Bone marrow (tissue), 2 donors: ENCODE results near the gene ZDHHC1.
"Not testable (repeated sequence)": the region's sequence is repeated elsewhere in the genome, so short reads cannot be mapped to it uniquely, and the experiment has no call there.

Source experiments
- DNase-seq, 2 donors: peaks; one replicate each; lab custom pipeline; 2025; lab: John Stamatoyannopoulos, UW

Gene ZDHHC1

DNA sequence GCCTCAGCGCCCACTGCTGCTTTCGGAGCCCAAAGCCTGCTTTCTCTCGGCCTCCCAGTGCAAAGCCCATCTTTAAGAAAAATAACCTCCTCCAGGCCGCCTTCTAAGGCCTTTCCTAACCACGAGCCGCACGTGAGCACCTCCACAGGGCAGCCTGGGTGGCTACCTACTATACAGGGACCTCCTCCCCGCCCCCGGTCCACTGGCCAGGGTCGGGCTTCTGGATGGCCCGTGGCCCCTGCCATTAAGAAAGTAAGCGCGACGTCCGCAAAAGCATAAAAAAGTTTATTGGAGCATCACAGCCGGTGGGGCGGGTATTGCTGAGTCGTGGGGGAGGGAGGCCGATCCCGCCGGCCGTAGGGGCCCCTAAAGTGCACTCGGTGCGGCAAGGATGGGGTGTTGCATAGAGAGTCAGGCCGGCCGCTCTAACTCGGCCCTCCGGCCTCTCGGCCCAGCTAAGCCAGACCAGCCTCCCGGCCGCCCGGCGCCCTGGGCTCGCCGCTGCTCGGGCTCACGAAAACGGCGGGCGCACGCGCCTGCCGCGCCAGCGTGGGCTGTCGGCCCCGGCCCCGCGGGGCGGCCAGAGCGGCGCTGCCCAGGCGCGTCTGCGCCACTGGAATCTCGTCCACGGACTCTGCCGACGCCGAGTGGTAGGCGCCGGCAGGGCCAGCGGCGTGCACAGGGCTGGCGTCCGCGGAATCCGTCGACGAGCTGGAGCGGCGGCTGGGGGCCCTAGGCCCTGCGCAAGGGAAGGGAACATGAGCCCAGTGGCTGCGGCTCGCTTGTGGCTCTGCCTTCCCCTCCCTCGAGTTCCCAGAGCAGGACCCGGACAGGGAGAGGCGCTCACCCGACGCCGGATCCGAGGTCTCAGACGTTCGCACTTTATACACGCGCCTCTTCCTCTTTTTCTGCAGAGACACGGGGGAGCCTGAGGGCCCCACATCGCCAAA lies 21.8 kb downstream of the ZDHHC1 start:
- peak; percentile 21 to 61 for DNase-seq

DNA sequence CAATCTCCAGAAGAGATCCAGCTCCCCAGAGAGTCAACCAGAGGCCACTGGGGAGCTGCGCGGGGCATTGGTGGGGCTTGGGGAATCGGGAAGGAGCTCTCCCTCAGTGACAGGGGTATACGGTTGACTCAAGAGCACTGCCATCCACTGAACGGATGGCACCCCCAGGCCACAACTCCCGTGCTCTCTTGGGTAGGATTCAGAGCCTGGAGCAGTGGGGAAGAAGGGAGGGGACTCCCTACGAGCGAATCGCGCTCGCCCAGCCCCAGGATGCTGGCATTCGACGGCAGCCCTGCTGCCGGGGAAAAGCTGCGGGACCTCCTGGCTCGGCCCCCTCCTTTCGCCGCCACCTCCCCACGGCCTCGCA lies 22.5 kb downstream of the ZDHHC1 start:
- no peak for DNase-seq

DNA sequence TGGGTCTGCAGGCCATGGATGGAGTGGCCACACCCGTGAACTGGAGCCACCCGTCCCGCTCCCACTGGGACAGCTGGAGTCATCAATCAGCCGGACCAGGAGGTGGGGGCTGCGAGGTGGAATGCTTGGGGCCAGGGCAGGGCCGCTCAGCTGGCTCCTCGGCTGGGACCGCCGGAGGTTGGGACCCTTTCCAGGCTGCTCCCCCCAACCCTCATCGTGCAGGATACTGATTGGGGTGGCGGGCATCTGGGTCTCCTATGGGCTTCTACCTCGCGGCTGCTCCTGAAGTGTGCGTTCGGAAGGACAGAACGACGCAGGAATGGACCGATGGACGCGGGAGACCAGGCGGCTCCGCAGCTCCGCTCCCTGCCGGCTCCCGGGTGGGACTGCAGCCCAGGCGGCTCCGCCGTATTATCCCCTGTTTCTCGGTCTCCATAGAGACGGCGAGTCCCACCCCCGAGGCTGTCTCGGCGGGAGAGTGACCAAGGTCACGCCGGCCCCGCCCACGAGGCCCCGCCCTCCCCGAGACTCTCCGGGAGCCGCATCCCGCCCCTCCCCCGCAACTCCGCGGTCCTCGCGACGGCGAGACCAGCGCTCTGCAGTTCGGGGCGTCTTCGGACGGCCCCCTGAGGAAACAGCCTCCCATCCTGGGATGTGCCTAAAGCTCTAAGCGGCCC lies 23.0 kb downstream of the ZDHHC1 start, which contains the start of gene TPPP3:
TPPP3 (minus strand) TSS at position 388 of the 677 bp plus-strand sequence. CDS start 2,387 bp downstream, outside the sequence.
- DNase-seq: peak in 1 of 2 donors; percentile 23

DNA sequence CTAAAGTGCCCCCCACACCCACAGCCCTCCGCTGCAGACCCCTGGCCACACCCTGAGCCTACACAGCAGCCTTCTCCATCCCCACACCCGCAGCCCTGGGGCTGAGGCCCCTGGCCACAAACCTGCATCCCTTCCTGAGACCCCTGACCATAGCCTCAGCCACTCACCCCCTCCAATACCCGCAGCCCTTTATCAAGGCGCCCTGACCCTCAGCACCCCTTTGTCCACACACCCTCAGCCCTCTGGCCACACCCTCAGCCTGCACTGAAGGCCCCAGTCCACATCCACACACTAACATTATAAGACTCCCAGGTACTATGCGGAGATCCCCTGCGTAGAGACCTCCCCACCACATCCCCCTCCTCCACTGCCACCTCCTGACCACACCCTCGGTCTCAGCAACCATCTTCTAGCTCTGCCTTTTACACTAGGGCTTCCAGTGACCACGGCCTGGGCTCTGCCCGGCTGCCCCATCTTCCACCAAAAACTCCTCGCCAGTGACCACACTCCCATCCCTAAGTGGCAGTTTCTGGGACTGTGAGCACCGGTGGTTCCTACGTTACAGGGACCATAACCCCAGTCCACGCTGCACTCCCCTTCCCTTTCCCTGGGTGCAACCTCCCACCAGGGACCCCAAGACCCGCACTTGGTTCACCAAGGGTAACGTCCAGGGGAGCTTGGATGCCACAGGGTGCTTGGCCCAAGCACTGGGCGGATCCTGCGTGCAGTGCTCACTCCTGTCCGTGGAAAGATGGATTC lies 23.8 kb downstream of the ZDHHC1 start:
- DNase-seq: no peak

DNA sequence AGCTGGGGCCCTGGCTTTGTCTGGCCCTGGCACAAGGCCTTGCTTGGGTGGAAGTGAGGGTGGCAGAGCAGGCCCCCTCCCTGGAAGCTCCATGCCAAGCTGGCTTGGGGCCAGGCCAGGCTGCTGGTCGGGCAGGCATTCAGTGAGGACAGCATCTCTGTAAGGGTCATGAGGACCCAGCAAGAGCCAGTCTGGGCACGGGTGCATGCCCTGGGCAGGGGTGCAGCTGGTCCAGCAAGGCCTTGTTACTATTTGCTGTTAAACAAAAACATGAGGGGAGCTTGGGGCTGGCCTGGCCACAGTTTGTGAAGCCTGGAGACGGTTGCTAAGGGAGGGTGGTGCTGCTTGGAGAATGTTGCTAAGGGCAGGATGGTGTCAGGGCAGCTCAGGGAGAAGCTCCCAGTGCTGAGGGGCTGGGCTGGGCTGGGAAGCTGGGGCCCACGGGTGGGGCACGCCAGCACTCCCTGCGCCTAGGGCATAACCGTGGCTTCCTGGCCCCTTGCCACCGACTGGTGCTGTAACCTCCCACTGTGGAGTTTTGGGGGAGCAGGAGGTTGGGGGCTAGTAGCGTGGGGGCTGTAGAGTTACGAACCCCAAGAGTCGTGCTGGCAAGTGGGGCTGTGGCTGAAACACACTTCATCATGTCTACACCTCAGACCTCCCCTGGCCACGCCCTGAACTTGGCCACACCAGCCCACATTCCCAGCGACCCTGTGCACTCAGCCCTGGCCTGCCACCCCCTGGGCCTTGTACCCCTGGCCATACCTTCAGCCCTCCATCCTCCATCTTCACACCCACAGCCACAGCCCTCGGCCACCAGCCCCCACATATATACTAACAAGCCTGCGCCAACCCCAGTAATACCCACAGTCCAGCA lies 24.6 kb downstream of the ZDHHC1 start:
- no peak for DNase-seq

DNA sequence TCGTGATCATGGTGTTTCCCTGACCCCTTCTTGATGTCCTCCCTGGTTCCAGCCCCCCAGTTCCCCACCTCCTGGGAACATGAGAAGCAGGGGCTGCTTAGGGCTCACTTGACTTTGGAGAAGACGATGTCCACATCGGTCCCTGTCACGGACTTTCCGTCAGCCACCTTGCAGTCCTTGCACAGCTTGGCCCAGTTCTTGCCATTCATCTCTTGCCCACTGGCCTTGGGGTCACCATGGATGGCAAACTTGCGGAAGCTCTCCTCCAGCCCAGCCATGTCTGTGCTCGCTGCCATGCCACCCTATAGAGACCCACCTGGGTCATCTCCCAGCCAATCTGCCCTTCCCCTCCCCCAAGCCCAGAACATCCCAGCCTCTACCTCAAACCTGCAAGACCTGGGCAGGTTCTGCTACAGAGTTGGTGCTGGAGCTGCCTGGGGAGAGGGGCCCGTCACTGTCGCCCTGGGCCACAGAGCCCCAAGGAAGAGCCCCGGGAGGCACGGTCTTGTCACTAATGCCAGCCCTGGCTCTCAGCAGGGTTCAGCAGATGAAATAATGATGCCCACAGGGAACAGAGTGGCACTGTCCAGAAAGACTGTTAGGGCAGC lies 25.4 kb downstream of the ZDHHC1 start:
- no peak for DNase-seq

DNA sequence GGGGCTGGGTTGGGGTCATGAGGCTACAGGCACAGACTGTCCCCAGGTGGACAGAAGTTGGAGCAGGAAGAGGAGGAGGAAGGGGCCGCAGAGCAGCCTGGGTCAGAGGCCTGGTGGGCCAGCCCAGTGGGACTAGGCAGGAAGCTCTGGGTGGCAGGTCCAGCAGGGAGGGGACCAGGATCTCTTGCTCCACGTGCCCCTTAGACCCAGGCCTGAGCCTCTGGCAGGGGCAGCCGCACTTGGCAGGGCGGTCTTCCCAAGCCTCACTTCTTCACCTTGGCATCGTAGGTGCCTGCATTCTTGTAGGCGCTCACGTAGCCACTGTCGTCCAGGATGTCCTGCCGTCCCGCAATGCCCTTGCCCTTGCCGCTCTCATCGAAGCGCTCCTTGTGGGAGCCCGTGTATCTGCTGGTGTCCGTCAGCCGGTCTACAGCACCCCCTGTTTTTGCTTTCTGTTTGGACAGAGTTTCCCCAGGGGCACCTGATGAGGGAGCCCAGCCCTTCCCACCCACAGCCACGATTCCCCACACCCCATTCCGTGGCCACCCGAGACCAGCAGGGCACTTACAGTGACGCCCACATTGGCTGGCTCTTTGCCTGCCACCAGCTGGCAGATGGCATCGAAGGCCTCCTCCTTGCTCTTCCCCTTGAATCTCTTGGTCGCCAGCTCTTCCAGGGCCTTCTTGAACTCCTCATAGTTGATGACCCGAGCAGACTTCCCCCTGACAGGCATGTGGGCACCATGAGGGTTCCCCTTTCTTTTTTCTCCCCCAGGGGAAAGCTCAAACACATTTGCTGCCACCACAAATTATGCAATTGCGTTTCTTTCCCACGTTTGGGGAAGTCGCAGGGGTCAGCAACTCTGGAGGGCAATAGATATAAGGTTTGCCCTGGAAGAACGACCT lies 26.1 kb downstream of the ZDHHC1 start:
- DNase-seq: peak; percentile 28 to 49

DNA sequence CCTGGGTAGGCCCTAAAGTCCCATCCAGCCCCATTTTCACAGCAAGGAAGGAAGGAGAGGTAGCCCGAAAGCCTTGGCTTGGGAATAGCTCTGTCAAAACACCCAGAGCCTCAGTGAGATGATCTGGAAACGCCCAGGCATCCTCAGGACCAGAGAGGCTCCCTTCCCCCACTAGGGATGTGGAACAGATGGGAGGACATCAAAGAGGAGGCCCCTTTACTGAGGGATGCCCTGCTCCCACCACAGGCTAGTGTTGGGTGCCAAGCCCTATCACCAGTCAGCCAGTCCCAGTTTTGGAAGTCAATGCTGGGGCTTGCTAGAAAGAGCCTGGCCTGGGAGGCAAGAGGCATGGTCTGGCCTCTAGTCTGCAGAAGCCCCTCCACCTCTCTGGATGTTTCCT lies 27.7 kb downstream of the ZDHHC1 start:
- no peak for DNase-seq

DNA sequence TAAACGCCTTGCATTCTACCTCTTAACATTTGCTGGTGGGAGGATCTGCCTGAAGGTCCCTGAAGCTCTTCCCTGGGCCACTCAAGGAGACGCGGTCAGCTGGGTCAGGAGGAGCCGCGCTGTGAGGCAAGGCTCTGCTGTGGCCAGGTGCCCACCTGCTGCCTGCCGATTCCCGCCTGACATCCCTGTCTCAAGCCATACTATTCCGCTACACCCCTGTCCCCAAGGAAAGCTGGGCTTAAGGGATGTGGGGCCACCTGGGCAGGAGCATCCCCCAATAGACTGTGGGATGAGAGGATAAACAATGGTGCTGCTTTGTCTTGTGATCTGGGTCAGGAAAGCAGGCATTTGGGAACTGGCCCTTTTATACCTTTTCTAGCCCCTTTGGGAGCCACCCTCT lies 28.1 kb downstream of the ZDHHC1 start:
- no peak for DNase-seq

DNA sequence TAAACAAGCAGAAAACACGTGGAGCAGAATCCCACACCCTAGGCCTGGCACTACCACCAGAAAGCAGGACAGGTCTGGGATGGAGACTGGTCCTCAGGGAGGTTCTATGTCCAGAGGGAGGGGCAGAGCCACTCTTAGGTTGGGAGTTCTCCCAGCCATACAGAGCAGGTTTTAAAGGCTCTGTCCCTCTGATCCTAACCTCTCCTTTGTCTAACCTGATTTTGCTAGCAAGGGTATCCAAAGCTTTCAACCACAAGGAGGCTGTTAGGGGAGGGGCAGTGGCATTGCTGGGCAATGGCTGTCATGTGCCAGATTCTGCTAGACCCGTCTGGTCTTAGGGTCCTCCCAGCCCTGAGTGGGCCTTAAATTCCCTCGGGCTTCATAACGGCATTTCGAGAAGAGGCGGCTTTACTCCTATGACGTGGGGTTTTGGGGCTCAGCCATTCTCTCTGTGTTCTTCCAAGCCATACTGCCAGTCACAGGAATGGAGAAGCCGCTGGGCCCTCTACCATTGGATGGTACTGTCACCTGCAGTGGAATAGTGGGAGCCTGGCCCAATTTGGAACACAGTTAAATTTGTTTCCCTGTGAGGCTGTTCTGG lies 28.7 kb downstream of the ZDHHC1 start:
- DNase-seq: no peak

DNA sequence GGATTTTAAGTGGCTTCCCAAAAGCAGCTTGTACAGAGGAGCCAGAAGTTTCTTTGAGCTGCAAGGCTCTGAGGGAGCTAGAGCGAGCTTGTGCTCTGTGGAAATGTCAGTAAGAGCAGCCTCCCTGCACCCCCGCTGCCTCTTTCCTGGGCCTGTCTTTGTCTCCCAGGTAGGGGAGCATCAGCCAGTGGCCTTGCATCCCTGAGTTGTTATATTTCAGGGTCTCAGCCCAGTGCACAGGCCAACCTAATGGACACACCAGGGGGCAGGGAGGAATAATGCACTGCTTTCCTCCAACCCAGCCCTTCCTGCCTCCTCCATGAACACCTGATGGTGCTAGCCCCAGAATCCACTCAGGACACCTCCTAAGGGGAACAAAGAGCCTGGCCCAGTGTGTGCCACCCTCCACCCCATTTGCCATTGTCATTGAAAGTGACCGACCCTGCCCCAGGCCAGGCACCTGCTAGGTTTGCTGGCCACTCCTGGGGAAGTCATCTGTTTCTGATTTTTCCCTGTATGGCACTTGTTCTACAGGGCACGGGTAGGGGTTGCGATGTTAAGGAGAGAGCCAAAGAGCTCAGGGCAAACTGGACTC lies 29.3 kb downstream of the ZDHHC1 start:
- DNase-seq: no peak

DNA sequence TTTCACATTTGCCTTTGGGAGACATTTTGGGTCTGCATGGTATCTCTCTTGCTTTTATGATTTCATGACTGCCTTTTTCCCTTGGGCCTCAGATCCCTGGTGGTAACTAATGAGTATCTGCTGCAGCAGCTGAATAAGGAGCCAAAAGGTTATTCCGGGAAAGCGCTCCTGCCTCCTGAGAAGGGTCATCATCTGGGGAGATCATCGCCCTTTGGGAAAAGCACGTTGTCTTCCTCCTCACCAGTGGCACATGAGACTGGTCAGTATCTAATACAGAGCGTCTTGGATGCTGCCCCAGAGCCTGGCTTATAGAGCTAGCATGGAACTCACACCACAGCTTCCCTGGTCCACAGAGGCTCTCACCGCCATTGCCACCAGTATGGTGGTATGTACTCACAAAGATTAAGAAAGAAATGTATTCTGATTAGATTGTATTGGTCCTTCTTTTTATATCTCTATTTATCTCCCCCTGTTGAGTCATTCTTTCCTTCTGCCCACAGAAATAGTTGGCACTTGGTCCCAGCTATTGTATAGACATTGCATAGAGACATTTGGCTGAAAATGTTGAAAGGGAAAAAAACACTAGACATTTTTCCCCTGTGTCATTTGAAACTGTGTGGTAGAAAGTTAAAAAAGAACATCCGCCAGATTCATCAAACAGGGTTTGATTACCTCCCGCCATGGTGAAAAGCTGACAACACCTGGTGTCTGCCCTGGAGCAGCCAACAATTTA lies 31.3 kb downstream of the ZDHHC1 start:
- DNase-seq: no peak

DNA sequence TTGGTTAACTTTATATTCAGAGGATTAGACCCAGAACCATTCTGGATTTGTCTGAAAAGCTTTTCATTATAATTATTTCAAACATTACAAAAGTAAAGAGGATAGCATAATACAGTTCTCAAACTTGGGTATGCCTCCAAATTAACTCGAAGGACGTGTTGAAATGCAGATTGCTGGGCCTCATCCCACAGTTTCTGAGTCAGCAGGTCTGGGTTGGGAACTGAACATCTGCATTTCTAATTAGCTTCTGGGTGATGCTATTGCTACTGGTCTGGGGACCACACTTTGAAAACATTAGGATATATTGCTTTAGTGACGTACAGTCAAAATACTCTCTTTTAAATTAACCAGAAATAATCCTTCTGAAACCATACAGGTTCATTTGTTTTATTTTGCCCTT lies 33.0 kb downstream of the ZDHHC1 start:
- no peak for DNase-seq

DNA sequence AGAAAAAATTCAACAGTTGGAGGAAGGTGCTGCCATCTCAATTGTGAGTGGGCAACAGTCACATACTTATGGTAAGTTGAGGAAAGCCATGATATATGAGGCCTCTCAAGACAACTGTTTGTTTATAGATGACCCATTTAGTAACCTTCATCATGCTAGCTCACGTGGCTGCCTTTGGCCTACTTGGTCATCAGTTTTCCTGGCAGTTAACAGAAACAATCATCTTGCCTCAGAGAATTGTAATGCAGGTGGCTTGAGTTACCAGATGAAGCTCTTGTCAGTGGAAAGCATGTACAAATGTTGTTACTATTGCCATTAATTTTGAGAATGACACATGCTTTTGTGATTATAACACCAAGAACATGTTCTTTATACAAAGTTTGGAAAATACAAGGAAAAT lies 37.6 kb downstream of the ZDHHC1 start:
- DNase-seq: no peak

DNA sequence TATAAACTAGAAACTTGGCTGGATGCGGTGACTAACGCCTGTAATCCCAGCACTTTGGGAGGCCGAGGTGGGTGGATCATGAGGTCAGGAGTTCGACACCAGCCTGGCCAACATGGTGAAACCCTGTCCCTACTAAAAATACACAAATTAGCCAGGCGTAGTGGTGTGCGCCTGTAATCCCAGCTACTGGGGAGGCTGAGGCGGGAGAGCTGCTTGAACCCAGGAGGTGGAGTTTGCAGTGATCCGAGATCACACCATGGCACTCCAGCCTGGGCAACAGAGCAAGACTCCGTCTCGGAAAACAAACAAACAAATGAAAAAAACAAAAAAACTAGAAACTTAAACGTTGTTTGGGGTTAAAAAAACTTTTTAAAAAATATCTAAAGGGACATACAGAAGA lies 40.3 kb downstream of the ZDHHC1 start:
- not testable (repeated sequence) for DNase-seq

DNA sequence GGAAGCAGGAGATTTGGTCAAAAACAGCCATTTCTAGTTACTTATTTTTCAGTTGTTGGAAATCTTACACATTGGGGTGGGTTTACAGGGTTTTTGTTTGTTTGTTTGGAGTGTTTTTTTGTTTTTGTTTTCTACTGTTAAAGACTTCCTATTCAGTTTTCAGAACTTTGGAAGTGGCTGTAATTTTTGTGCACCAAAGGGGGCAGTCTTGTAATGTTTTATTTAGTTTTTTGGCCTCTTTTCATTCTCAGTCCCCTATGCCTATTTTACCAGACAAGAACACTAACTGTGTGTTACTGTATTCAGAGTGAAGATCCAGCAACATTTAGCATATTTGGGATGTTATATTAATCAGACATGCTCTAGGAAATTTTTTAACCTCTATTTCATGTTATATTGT lies 43.6 kb downstream of the ZDHHC1 start:
- DNase-seq: peak in 1 of 2 donors; percentile 38

DNA sequence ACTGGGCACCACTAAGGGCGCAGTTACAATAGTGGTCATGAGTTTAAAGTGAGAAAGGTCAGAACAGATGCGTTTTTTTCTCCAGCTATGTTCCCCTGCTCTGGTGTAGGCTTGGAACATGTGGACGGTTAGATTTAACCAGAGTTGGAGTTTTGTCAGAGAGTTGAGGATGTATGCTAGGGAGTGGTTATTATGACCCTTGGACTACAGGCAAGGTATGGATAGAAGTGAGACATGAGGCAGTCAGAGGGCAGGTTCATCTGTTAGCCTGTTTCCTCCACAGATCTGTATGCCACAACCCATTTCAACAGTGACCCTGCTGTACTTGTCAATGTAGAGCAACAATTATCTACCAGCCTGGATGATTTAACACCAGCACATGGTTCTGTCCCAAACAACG lies 45.6 kb downstream of the ZDHHC1 start:
- DNase-seq: no peak

DNA sequence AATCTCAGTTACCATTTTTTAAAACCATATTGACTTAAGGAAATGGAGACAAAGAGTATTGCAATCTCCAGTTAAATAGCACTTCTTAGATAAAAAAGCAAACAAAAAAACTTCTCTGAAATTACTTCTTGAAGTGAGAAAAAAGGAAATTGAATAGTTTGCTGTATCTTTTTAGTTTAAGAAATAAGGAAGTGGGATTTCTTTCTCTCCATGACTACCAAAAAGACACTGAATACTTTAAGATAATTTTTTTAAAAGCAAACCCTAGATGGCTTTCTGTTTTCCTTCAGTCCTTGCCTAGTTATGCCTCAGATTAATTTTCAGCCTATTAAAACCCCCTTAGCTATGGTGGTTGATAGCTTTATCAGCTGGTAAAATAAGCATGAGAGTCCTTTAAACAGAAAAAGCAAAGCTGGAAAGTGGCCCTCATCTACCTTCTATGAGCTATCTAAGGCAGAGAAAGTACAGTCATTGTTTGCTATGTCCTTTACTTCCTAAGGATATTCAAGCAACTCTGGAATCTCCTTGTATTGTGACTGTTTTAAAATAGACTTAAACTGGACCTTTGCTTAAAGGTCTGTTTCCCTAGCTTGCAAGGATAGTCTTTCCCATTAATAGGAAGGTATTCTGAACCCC lies 51.6 kb downstream of the ZDHHC1 start:
- DNase-seq: peak in 1 of 2 donors; percentile 29
